Liver (tissue), 9 donors: ENCODE results near the gene SEMA3G. TPM values are rescaled to one million over a fixed set of nuclear protein-coding genes. Genes with fewer than 3 reads are reported as not detected.

Experiments
- DNase-seq: peaks from one replicate; pipeline ENCODE4 v3.0.0-alpha.2; 2017; ENCODE audit warnings: low spot score
- H3K27ac ChIP-seq, 2 donors: one replicate each; pipeline ENCODE4 v1.7.0; 2013; ENCODE audit warnings: inconsistent platforms in 2 of 2, low read length in 2 of 2, control low read depth in 1 of 2, low read depth in 1 of 2, mild to moderate bottlenecking in 1 of 2
- H3K27me3 ChIP-seq, 4 donors: one replicate each; pipeline versions ENCODE4 v1.6.1 to v1.7.0; 2013; ENCODE audit warnings: low read length in 3 of 4, inconsistent platforms in 1 of 4, mild to moderate bottlenecking in 1 of 4, moderate library complexity in 1 of 4; ENCODE audit not compliant: control insufficient read depth in 4 of 4, insufficient read depth in 4 of 4
- H3K36me3 ChIP-seq, 4 donors: one replicate each; pipeline versions ENCODE4 v1.6.1 to v1.7.0; 2013; ENCODE audit warnings: low read length in 3 of 4, mild to moderate bottlenecking in 3 of 4, low read depth in 1 of 4, moderate library complexity in 1 of 4; ENCODE audit not compliant: control insufficient read depth in 4 of 4, insufficient read depth in 3 of 4
- H3K4me1 ChIP-seq, 4 donors: one replicate each; pipeline versions ENCODE4 v1.6.1 to v1.7.0; 2013; ENCODE audit warnings: low read length in 3 of 4, mild to moderate bottlenecking in 3 of 4, moderate library complexity in 1 of 4; ENCODE audit not compliant: control insufficient read depth in 4 of 4, insufficient read depth in 4 of 4
- H3K4me3 ChIP-seq, 3 donors: one replicate each; pipeline versions ENCODE4 v1.6.1 to v1.7.0; 2013; ENCODE audit warnings: low read length in 3 of 3, control low read depth in 1 of 3, low read depth in 1 of 3, mild to moderate bottlenecking in 1 of 3
- H3K9ac ChIP-seq, 2 donors: one replicate each; pipeline ENCODE4 v1.7.0; 2013; ENCODE audit warnings: low read length in 2 of 2, mild to moderate bottlenecking in 2 of 2, moderate library complexity in 2 of 2, control low read depth in 1 of 2, low read depth in 1 of 2
- H3K9me3 ChIP-seq, 4 donors: one replicate each; pipeline versions ENCODE4 v1.6.1 to v1.7.0; 2013; ENCODE audit warnings: low read length in 3 of 4; ENCODE audit not compliant: control insufficient read depth in 4 of 4
- EGR1 ChIP-seq, 2 donors: IDR thresholded peaks; 2 replicates each; pipeline ENCODE4 v1.6.1; 2016 to 2018; ENCODE audit warnings: antibody characterized with exemption in 2 of 2, low read depth in 2 of 2
- FOXA1 ChIP-seq: IDR thresholded peaks from 2 replicates; pipeline ENCODE4 v1.6.1; 2016; ENCODE audit warnings: antibody characterized with exemption
- HNF4A ChIP-seq, 2 donors: conservative IDR thresholded peaks; 2 replicates each; pipeline ENCODE4 v1.6.1; 2016; ENCODE audit warnings: antibody characterized with exemption in 2 of 2, mild to moderate bottlenecking in 2 of 2
- HNF4G ChIP-seq: IDR thresholded peaks from 2 replicates; pipeline ENCODE4 v1.6.1; 2016; ENCODE audit warnings: antibody characterized with exemption
- JUND ChIP-seq, 2 donors: IDR thresholded peaks; 2 replicates each; pipeline ENCODE4 v1.6.1; 2016; ENCODE audit warnings: antibody characterized with exemption in 2 of 2
- NR2F2 ChIP-seq: IDR thresholded peaks from 2 replicates; pipeline ENCODE4 v1.6.1; 2016; ENCODE audit warnings: antibody characterized with exemption
- RAD21 ChIP-seq, 2 donors: IDR thresholded peaks; 2 replicates each; pipeline ENCODE4 v1.6.1; 2016; ENCODE audit warnings: antibody characterized with exemption in 2 of 2, mild to moderate bottlenecking in 2 of 2
- RXRA ChIP-seq, 2 donors: IDR thresholded peaks; 2 replicates each; pipeline ENCODE4 v1.6.1; 2017 to 2018; ENCODE audit warnings: antibody characterized with exemption in 2 of 2, mild to moderate bottlenecking in 1 of 2
- SP1 ChIP-seq: IDR thresholded peaks from 2 replicates; pipeline ENCODE4 v1.6.1; 2018; ENCODE audit warnings: antibody characterized with exemption, mild to moderate bottlenecking
- TAF1 ChIP-seq: conservative IDR thresholded peaks from 2 replicates; pipeline ENCODE4 v1.6.1; 2016; ENCODE audit warnings: antibody characterized with exemption, mild to moderate bottlenecking
- WGBS: extraction: QIAGEN DNeasy Blood & Tissue Kit; methylation state at CpG from one replicate; pipeline ENCODE4 v1.1.7; 2013; 5-methylcytosine and 5-hydroxymethylcytosine counted together
- polyA plus RNA-seq, 2 donors: library from polyadenylated mRNA; stranded (reverse) in 1 of 2; unstranded in 1 of 2; fragments of 200-250 nt in 1 of 2; fragments of >200 nt in 1 of 2; fragmentation: Nextera tagmentation in 1 of 2; extraction: Ambion mirVana in 1 of 2; gene quantifications; one replicate each; pipeline versions ENCODE4 v1.2.1 to v1.2.3, GENCODE V29; 2013 to 2015
- total RNA-seq, 2 donors: library from RNA; depleted of rRNA; stranded (reverse); fragments of >200 nt; gene quantifications; one replicate each; pipeline ENCODE4 v1.2.3, GENCODE V29; 2014
- TF ChIP-seq, protein P1 (sequence below): IDR thresholded peaks from 2 replicates; pipeline ENCODE4 v1.6.1; 2016; ENCODE audit warnings: antibody characterized with exemption
- TF ChIP-seq, protein P2 (sequence below): IDR thresholded peaks from 2 replicates; pipeline ENCODE4 v1.6.1; 2016; ENCODE audit warnings: antibody characterized with exemption
- TF ChIP-seq, protein P3 (sequence below): fragments of 150-350 bp; IDR thresholded peaks from 2 replicates; pipeline ENCODE4 v1.5.1; 2017; ENCODE audit warnings: improper control_type of control experiment, low read depth, low read length; ENCODE audit not compliant: missing input control
- TF ChIP-seq, protein P4 (sequence below): IDR thresholded peaks from 2 replicates; pipeline ENCODE4 v1.6.1; 2016; ENCODE audit warnings: antibody characterized with exemption, mild to moderate bottlenecking
- TF ChIP-seq, protein P5 (sequence below): IDR thresholded peaks from 2 replicates; pipeline ENCODE4 v1.6.1; 2016; ENCODE audit warnings: antibody characterized with exemption
- donor health status: healthy.
- donor health status: healthy.
- donor health status: healthy.
- donor health status: healthy.
- donor health status: healthy.

Gene SEMA3G
- total and polyA plus RNA-seq, 4 donors: 0.47 to 1.2 (median 0.74) TPM

DNA sequence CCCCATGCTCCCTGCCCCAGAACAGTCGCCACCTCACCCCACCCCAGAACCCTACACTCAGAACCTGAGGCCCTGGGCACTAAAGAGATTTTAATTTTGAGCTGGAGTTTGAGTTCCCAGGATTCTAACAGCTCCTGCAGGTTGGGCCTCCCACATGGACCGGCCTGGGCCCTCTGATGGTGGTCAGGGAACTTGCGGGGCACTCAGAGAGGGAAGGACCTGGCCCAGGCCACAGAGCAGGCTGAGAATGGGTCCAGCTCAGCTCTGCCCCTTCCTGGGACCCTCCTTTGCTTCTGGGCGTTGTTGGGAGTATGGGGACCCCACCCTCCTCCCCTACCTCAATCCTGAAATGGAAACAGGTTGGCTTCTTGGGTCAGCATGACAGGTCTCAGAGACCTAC, 1.1 kb upstream of the SEMA3G start:
- no peak for DNase-seq
- Histone ChIP-seq H3K4me3 (no peak overlapping the region), H3K27ac (no peak overlapping the region)

DNA sequence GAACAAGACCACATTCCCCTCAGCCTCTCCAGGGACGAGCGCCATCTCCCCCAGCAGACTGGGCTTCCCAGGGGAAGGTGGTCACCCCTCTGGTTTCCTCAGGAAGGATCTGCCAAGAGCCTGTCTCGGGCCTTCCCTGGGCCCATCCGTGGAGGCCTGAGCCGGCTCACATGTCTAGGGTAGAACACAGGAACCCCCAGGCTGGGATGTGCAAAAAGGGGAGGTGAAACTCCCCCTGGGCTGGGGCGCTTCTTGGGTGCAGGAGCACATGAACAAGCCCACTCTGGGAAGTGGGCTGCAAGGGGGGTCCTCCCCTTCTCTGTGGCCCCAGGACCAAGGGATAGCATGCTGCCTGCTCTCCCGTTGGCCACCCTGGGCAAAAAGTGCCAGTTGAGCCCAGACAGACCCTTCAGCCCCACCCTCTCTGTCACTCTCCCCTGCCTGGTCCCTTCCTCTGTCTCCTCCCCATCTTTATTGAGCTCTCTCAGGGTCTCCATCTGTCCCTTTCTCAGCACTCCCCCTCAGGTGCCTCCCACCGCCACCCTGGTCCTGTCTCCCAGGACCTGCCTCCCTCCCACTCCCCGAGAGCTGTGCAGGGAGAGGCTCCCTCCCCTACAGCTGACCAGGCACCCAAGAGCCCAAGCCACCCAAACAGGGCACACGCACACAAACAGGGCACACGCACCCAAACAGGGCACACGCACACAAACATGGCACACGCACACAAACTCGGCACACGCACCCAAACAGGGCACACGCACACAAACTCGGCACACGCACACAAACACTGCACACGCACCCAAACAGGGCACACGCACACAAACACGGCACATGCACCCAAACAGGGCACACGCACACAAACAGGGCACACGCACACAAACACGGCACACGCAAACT, 864 bp downstream of the SEMA3G start:
- Histone ChIP-seq H3K36me3 (no peaks in the 10 kb centered on the region), H3K27ac (no peak overlapping the region), H3K9me3 (no peaks in the 10 kb centered on the region), H3K27me3 (no peaks in the 10 kb centered on the region), H3K9ac (no peak overlapping the region), H3K4me3 (no peak overlapping the region), H3K4me1 (peaks cover 0 to 4% (median 2%) of the 10 kb centered on the region in 4 donors)
- no peak for DNase-seq
- WGBS: 91% methylated on average over 25 of the region's 25 CpGs
- TF ChIP-seq NR2F2 (no peak), JUND (IDR thresholded peaks at IDR 0.05) (no peak), HNF4G (no peak), RXRA (IDR thresholded peaks at IDR 0.05) (no peak)
- TF ChIP-seq, protein P1, sequence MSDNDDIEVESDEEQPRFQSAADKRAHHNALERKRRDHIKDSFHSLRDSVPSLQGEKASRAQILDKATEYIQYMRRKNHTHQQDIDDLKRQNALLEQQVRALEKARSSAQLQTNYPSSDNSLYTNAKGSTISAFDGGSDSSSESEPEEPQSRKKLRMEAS: no peak
- TF ChIP-seq, protein P2, sequence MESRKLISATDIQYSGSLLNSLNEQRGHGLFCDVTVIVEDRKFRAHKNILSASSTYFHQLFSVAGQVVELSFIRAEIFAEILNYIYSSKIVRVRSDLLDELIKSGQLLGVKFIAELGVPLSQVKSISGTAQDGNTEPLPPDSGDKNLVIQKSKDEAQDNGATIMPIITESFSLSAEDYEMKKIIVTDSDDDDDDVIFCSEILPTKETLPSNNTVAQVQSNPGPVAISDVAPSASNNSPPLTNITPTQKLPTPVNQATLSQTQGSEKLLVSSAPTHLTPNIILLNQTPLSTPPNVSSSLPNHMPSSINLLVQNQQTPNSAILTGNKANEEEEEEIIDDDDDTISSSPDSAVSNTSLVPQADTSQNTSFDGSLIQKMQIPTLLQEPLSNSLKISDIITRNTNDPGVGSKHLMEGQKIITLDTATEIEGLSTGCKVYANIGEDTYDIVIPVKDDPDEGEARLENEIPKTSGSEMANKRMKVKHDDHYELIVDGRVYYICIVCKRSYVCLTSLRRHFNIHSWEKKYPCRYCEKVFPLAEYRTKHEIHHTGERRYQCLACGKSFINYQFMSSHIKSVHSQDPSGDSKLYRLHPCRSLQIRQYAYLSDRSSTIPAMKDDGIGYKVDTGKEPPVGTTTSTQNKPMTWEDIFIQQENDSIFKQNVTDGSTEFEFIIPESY: no peak
- TF ChIP-seq, protein P3, sequence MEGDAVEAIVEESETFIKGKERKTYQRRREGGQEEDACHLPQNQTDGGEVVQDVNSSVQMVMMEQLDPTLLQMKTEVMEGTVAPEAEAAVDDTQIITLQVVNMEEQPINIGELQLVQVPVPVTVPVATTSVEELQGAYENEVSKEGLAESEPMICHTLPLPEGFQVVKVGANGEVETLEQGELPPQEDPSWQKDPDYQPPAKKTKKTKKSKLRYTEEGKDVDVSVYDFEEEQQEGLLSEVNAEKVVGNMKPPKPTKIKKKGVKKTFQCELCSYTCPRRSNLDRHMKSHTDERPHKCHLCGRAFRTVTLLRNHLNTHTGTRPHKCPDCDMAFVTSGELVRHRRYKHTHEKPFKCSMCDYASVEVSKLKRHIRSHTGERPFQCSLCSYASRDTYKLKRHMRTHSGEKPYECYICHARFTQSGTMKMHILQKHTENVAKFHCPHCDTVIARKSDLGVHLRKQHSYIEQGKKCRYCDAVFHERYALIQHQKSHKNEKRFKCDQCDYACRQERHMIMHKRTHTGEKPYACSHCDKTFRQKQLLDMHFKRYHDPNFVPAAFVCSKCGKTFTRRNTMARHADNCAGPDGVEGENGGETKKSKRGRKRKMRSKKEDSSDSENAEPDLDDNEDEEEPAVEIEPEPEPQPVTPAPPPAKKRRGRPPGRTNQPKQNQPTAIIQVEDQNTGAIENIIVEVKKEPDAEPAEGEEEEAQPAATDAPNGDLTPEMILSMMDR: no peak
- TF ChIP-seq, protein P4, sequence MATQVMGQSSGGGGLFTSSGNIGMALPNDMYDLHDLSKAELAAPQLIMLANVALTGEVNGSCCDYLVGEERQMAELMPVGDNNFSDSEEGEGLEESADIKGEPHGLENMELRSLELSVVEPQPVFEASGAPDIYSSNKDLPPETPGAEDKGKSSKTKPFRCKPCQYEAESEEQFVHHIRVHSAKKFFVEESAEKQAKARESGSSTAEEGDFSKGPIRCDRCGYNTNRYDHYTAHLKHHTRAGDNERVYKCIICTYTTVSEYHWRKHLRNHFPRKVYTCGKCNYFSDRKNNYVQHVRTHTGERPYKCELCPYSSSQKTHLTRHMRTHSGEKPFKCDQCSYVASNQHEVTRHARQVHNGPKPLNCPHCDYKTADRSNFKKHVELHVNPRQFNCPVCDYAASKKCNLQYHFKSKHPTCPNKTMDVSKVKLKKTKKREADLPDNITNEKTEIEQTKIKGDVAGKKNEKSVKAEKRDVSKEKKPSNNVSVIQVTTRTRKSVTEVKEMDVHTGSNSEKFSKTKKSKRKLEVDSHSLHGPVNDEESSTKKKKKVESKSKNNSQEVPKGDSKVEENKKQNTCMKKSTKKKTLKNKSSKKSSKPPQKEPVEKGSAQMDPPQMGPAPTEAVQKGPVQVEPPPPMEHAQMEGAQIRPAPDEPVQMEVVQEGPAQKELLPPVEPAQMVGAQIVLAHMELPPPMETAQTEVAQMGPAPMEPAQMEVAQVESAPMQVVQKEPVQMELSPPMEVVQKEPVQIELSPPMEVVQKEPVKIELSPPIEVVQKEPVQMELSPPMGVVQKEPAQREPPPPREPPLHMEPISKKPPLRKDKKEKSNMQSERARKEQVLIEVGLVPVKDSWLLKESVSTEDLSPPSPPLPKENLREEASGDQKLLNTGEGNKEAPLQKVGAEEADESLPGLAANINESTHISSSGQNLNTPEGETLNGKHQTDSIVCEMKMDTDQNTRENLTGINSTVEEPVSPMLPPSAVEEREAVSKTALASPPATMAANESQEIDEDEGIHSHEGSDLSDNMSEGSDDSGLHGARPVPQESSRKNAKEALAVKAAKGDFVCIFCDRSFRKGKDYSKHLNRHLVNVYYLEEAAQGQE: no peak

More for the DNA sequence above, 1.1 kb upstream of the SEMA3G start:
- no peaks in the 10 kb centered on the region for H3K9me3 ChIP-seq
- H3K9ac ChIP-seq: no peak overlapping the region
- TF ChIP-seq HNF4A (conservative IDR thresholded peaks at IDR 0.05): no peak
- TF ChIP-seq RAD21 (IDR thresholded peaks at IDR 0.05): no peak
- TF ChIP-seq JUND (IDR thresholded peaks at IDR 0.05): no peak
- TF ChIP-seq, protein P5, sequence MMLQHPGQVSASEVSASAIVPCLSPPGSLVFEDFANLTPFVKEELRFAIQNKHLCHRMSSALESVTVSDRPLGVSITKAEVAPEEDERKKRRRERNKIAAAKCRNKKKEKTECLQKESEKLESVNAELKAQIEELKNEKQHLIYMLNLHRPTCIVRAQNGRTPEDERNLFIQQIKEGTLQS: no peak
- no peak for TF ChIP-seq EGR1 (IDR thresholded peaks at IDR 0.05; ENCODE audit: low read depth in 2 of 2)
- TF ChIP-seq RXRA (IDR thresholded peaks at IDR 0.05): no peak
- no peak for TF ChIP-seq TAF1
- TF ChIP-seq FOXA1: no peak
- TF ChIP-seq, protein P2: no peak
- TF ChIP-seq, protein P4: no peak
- no peak for TF ChIP-seq SP1
- WGBS: 92% methylated on average over 4 of the region's 4 CpGs
- no peaks in the 10 kb centered on the region for H3K27me3 ChIP-seq
- H3K4me1 ChIP-seq: peaks cover 2 to 14% (median 7%) of the 10 kb centered on the region in 4 donors
- H3K36me3 ChIP-seq: no peaks in the 10 kb centered on the region
